ENCODE results near the gene DDA1. TPM values are rescaled to one million over a fixed set of nuclear protein-coding genes. Genes with fewer than 3 reads are reported as not detected.

Gene DDA1
- total and polyA plus RNA-seq, 10 of the 15 experiments (the other 5 are each of a cell fraction or from before 2014, with no cell fraction given) = 0.76 to 71.0 (median 39.4) TPM

DNA sequence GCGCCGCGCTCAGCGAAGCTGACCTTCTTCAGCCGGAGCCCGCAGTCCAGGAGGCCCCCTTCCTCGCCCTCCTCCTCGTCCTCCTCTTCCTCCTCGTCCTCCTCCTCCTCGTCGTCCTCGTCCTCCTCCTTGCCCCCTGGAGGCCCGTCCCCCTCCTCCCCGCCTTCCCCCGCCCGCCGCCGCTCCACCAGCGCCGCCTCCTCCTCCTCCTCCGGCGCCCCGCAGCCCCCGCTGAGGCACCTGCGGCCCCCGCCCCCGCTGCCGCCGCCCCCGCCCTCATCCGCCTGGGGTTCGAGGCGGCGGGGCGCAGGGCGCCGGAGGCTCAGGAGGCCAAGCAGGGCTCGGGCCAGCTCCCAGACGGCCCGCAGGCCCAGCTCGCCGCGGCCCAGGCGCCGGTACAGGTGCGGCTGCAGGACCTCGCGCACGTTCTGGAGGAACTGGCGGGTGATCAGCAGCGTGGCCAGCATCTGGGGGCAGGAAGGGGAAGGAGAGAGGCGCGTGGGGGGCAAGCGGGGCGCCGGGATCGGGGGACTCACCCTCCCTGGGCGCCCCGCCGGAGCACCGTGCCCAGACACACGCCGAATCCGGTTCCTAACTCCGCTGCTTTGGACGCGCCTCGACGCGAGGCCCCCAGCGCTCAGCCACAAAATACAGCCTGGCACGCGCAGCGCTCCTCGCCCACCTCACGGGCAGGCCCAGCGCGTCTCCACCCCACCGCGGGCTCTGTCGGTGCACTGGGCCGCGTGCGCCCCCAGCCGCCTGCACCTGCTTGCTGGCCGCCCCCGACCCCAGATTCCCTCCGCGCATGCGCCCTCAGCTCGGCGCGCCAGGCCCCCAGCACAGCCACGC is 19.4 kb downstream of the DDA1 start:
- DNase-seq (ENCODE audit: low read depth, low spot score) (no peak), ATAC-seq (no peak), FAIRE-seq (no peak)
- Histone ChIP-seq H3K9me3 (replicated peaks; ENCODE audit: control insufficient read depth, insufficient read depth, low read length) (no peaks in the 10 kb centered on the region; the same call in 2 of the 3 replicates), H3K27ac (ENCODE audit: control insufficient read depth, insufficient read depth) (no peak overlapping the region), H3K4me3 (no peak overlapping the region), H3K36me3 (ENCODE audit: control insufficient read depth in 2 of 2, insufficient read depth in 2 of 2, low read length in 1 of 2) (no peaks in the 10 kb centered on the region), H4K20me1 (ENCODE audit: control insufficient read depth, insufficient read depth) (no peaks in the 10 kb centered on the region), H3K9ac (ENCODE audit: control insufficient read depth, insufficient read depth, low read length) (no peak overlapping the region), H2AFZ (ENCODE audit: control insufficient read depth, low read depth, low read length) (peak overlapping the region; percentile 39), H3K27me3 (replicated peaks in 1 of 2; ENCODE audit: control insufficient read depth in 2 of 2, insufficient read depth in 2 of 2, low read length in 1 of 2) (no peaks in the 10 kb centered on the region; a peak in 2 of 4 replicates), H3K4me2 (ENCODE audit: control insufficient read depth, insufficient read depth) (peak overlapping the region; percentile 84), H3K4me1 (ENCODE audit: control insufficient read depth, insufficient read depth, low read length) (peaks cover 2% of the 10 kb centered on the region; the same call in 1 of the 2 replicates), H3K79me2 (ENCODE audit: control insufficient read depth, insufficient read depth, low read length) (no peaks in the 10 kb centered on the region)
- ChIA-PET RAD21 (ENCODE audit: unreplicated experiment) (interaction anchor here (0.6 to 0.7 kb wide), 3 partner anchors 24 to 424 kb away, joined by 3 to 4 read pairs (median 3); no protein-coding TSS in a partner anchor), SMC1A (ENCODE audit: uncharacterized antibody, unreplicated experiment) (no interaction called here), POLR2A (no interaction called here), CTCF (no interaction called here)
- BruUV-seq (replicated peaks) = no TSS peak
- intact Hi-C loops (cut with micrococcal nuclease; ENCODE audit: unreplicated experiment) = no loop called here
- WGBS (ENCODE audit: insufficient coverage, insufficient replicate concordance, low lambda C conversion rate, missing lambda C conversion rate) = 8% methylated on average over 32 of the region's 94 CpGs
- in situ Hi-C loops (cut with MboI) = no loop called here
- TF ChIP-seq KDM1A (IDR thresholded peaks at IDR 0.05; ENCODE audit: borderline replicate concordance) (no peak), PAX8 (IDR thresholded peaks at IDR 0.05) (no peak), ZNF24 (IDR thresholded peaks at IDR 0.05) (no peak), BHLHE40 (IDR thresholded peaks at IDR 0.05; ENCODE audit: borderline replicate concordance in 1 of 2, low read depth in 2 of 2, low read length in 1 of 2) (peak in 1 of 2 experiments; percentile 23; a peak in 1 of 4 replicates), POU2F2 (IDR thresholded peaks at IDR 0.05; ENCODE audit: borderline replicate concordance, low read depth, low read length) (no peak), CEBPB (IDR thresholded peaks at IDR 0.05; ENCODE audit: borderline replicate concordance in 1 of 2, low read depth in 2 of 2, low read length in 2 of 2) (no peak), BMI1 (IDR thresholded peaks at IDR 0.05; ENCODE audit: borderline replicate concordance) (no peak), ASH2L (IDR thresholded peaks at IDR 0.05; ENCODE audit: borderline replicate concordance, low read depth) (no peak), RB1 (IDR thresholded peaks at IDR 0.05; ENCODE audit: borderline replicate concordance) (no peak), FOXM1 (IDR thresholded peaks at IDR 0.05; ENCODE audit: low read depth, low read length) (no peak), ETV6 (conservative IDR thresholded peaks at IDR 0.05 in 1 of 2, IDR thresholded peaks at IDR 0.05 in 1 of 2; ENCODE audit: borderline replicate concordance in 1 of 2, low read depth in 1 of 2) (no peak), RAD51 (IDR thresholded peaks at IDR 0.05) (no peak), IKZF1 (conservative IDR thresholded peaks at IDR 0.05) (no peak)
- TF ChIP-seq, protein P1, sequence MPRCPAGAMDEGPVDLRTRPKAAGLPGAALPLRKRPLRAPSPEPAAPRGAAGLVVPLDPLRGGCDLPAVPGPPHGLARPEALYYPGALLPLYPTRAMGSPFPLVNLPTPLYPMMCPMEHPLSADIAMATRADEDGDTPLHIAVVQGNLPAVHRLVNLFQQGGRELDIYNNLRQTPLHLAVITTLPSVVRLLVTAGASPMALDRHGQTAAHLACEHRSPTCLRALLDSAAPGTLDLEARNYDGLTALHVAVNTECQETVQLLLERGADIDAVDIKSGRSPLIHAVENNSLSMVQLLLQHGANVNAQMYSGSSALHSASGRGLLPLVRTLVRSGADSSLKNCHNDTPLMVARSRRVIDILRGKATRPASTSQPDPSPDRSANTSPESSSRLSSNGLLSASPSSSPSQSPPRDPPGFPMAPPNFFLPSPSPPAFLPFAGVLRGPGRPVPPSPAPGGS (IDR thresholded peaks at IDR 0.05; ENCODE audit: borderline replicate concordance, insufficient read depth, low read depth, low read length, poor library complexity, severe bottlenecking) = no peak
- TF ChIP-seq, protein P2, sequence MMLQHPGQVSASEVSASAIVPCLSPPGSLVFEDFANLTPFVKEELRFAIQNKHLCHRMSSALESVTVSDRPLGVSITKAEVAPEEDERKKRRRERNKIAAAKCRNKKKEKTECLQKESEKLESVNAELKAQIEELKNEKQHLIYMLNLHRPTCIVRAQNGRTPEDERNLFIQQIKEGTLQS (IDR thresholded peaks at IDR 0.05; ENCODE audit: borderline replicate concordance, extremely low read depth, low read depth, low read length) = no peak
- TF ChIP-seq, protein P3, sequence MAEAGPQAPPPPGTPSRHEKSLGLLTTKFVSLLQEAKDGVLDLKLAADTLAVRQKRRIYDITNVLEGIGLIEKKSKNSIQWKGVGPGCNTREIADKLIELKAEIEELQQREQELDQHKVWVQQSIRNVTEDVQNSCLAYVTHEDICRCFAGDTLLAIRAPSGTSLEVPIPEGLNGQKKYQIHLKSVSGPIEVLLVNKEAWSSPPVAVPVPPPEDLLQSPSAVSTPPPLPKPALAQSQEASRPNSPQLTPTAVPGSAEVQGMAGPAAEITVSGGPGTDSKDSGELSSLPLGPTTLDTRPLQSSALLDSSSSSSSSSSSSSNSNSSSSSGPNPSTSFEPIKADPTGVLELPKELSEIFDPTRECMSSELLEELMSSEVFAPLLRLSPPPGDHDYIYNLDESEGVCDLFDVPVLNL (IDR thresholded peaks at IDR 0.05; ENCODE audit: low read depth, low read length) = no peak
- TF ChIP-seq, protein P4, sequence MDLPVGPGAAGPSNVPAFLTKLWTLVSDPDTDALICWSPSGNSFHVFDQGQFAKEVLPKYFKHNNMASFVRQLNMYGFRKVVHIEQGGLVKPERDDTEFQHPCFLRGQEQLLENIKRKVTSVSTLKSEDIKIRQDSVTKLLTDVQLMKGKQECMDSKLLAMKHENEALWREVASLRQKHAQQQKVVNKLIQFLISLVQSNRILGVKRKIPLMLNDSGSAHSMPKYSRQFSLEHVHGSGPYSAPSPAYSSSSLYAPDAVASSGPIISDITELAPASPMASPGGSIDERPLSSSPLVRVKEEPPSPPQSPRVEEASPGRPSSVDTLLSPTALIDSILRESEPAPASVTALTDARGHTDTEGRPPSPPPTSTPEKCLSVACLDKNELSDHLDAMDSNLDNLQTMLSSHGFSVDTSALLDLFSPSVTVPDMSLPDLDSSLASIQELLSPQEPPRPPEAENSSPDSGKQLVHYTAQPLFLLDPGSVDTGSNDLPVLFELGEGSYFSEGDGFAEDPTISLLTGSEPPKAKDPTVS (IDR thresholded peaks at IDR 0.05; ENCODE audit: low read depth, low read length) = no peak
- TF ChIP-seq, protein P5, sequence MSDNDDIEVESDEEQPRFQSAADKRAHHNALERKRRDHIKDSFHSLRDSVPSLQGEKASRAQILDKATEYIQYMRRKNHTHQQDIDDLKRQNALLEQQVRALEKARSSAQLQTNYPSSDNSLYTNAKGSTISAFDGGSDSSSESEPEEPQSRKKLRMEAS (IDR thresholded peaks at IDR 0.05; ENCODE audit: low read depth, low read length) = no peak

Measured in GM12878 (cell line).